ENCODE results near the gene PCDHGA9.
A peak's percentile ranks its signal among the peaks of the same experiment; 100 is the strongest.

- TF ChIP-seq CTCF (IDR thresholded peaks at IDR 0.05): peak in 2 of 4 experiments; percentile 28 to 37
- TF ChIP-seq POLR2A (IDR thresholded peaks at IDR 0.05): no peak
Observed at GRCh38 chr5:141402553-141403243, at the start of gene PCDHGA9.
